Fibroblast of the aortic adventitia (primary cell): ENCODE results near the gene CCDC85B. TPM values are rescaled to one million over a fixed set of nuclear protein-coding genes. Genes with fewer than 3 reads are reported as not detected.
A peak's percentile ranks its signal among the peaks of the same experiment; 100 is the strongest.
"Not testable (repeated sequence)": the region's sequence is repeated elsewhere in the genome, so short reads cannot be mapped to it uniquely, and the experiment has no call there.

Experiments
- DNase-seq: peaks from one replicate; pipeline ENCODE4 v3.0.0-alpha.2; 2010; ENCODE audit warnings: low read depth
- H3K4me3 ChIP-seq: 2 replicates; pipeline ENCODE4 v1.5.1; 2011; ENCODE audit warnings: low read depth, mild to moderate bottlenecking, control low read depth, low read length, moderate library complexity
- CTCF ChIP-seq: IDR thresholded peaks from 2 replicates; pipeline ENCODE4 v1.5.1; 2011; ENCODE audit warnings: mild to moderate bottlenecking, low read length, control low read depth, inconsistent platforms; ENCODE audit not compliant: insufficient read depth
- total RNA-seq: library from RNA; depleted of rRNA; stranded (reverse); fragments of >200 nt; gene quantifications from 2 replicates; pipeline ENCODE4 v1.2.3, GENCODE V29; 2012; ENCODE audit warnings: low replicate concordance

CCDC85B gene
- total RNA-seq: 75.0 and 288 TPM in 2 replicates

GRCh38 chr11:65890324-65891218 is at the start of gene CCDC85B:
Gene CCDC85B, plus strand, starts transcription at chr11:65890673. Its CDS starts 111 bp downstream, at chr11:65890784.
- TF ChIP-seq CTCF: no peak
- peak within 1 kb of the TSS; percentile 81 for H3K4me3 ChIP-seq
- peak; percentile 95 for DNase-seq

- DNase-seq: no peak
- no peak overlapping the region for H3K4me3 ChIP-seq
- no peak for TF ChIP-seq CTCF
These were observed 48.3 kb upstream of the CCDC85B start for GRCh38 chr11:65842144-65842543.

- no peak for DNase-seq
- TF ChIP-seq CTCF: no peak
- H3K4me3 ChIP-seq: no peak overlapping the region
These were observed 46.7 kb upstream of the CCDC85B start for GRCh38 chr11:65843811-65844210.

- no peak for DNase-seq
- H3K4me3 ChIP-seq: no peak overlapping the region
- TF ChIP-seq CTCF: no peak
These were observed 46.1 kb upstream of the CCDC85B start for GRCh38 chr11:65844231-65844872.

GRCh38 chr11:65847746-65848145 is 42.7 kb upstream of the CCDC85B start:
- no peak for DNase-seq
- no peak for TF ChIP-seq CTCF
- H3K4me3 ChIP-seq: no peak overlapping the region

GRCh38 chr11:65848693-65849092 is 41.8 kb upstream of the CCDC85B start:
- not testable (repeated sequence) for DNase-seq

GRCh38 chr11:65849366-65849765 is 41.1 kb upstream of the CCDC85B start:
- TF ChIP-seq CTCF: no peak
- no peak for DNase-seq
- H3K4me3 ChIP-seq: no peak overlapping the region

More at GRCh38 chr11:65848693-65849092, 41.8 kb upstream of the CCDC85B start:
- not testable (repeated sequence) for H3K4me3 ChIP-seq
